Stimulated activated CD8-positive, alpha-beta memory T cell treated with anti-CD3 and anti-CD28 coated beads, Interleukin-15, amount 100 ng/mL, for 1 hour (primary cell): Measurements from ENCODE around the gene EFNA2.
"Not testable (repeated sequence)": the region's sequence is repeated elsewhere in the genome, so short reads cannot be mapped to it uniquely, and the experiment has no call there.

Experiments used
- DNase-seq: peaks from one replicate; pipeline ENCODE4 v3.0.0-alpha.2; 2020; ENCODE audit warnings: low read depth

Gene EFNA2

GRCh38 chr19:1298235-1298634 is 12.6 kb downstream of the EFNA2 start:
- DNase-seq: no peak

GRCh38 chr19:1299801-1300200 is 14.1 kb downstream of the EFNA2 start:
- DNase-seq: no peak

GRCh38 chr19:1300744-1301490 is 15.2 kb downstream of the EFNA2 start:
- DNase-seq: no peak

GRCh38 chr19:1302533-1303239 is 17.0 kb downstream of the EFNA2 start:
- no peak for DNase-seq

- no peak for DNase-seq
These were observed 18.7 kb downstream of the EFNA2 start for GRCh38 chr19:1304197-1304924.

GRCh38 chr19:1305354-1305753 is 19.7 kb downstream of the EFNA2 start:
- not testable (repeated sequence) for DNase-seq

- DNase-seq: no peak
These were observed 21.6 kb downstream of the EFNA2 start for GRCh38 chr19:1307320-1307719.

GRCh38 chr19:1307755-1308303 is 22.2 kb downstream of the EFNA2 start:
- no peak for DNase-seq

- DNase-seq: no peak
These were observed 23.0 kb downstream of the EFNA2 start for GRCh38 chr19:1308718-1309117.

GRCh38 chr19:1309977-1310852 is 24.5 kb downstream of the EFNA2 start:
- DNase-seq: no peak

GRCh38 chr19:1310853-1311180 is 25.1 kb downstream of the EFNA2 start:
- DNase-seq: no peak

GRCh38 chr19:1311543-1312091 is 25.9 kb downstream of the EFNA2 start:
- DNase-seq: no peak

GRCh38 chr19:1312767-1313694 is 27.4 kb downstream of the EFNA2 start:
- DNase-seq: no peak

GRCh38 chr19:1313695-1314613 is 28.3 kb downstream of the EFNA2 start:
- no peak for DNase-seq

- DNase-seq: no peak
These were observed 29.9 kb downstream of the EFNA2 start for GRCh38 chr19:1315470-1316166.

GRCh38 chr19:1316466-1316865 is 30.8 kb downstream of the EFNA2 start:
- no peak for DNase-seq

GRCh38 chr19:1317274-1318003 is 31.8 kb downstream of the EFNA2 start:
- no peak for DNase-seq
